Tibial artery (tissue), 4 donors: ENCODE results near the gene EFS.
"Not testable (repeated sequence)": the region's sequence is repeated elsewhere in the genome, so short reads cannot be mapped to it uniquely, and the experiment has no call there.

Source experiments
- DNase-seq, 2 donors: peaks; one replicate each; pipeline ENCODE4 v3.0.0-alpha.2; 2019
- H3K27ac ChIP-seq, 2 donors: fragments of 200-600 bp; sonication (generic) in 1 of 2; 1 replicate in 1 of 2; 2 replicates in 1 of 2; pipeline ENCODE4 v1.5.1; 2018 to 2019; ENCODE audit warnings: mild to moderate bottlenecking in 1 of 2
- H3K27me3 ChIP-seq, 2 donors: fragments of 200-600 bp; sonication (generic) in 1 of 2; one replicate each; pipeline versions ENCODE4 v1.5.1 to v1.6.0; 2016 to 2019
- H3K36me3 ChIP-seq, 3 donors: fragments of 200-600 bp; sonication (generic) in 2 of 3; one replicate each; pipeline ENCODE4 v1.5.1; 2016 to 2019; ENCODE audit warnings: mild to moderate bottlenecking in 2 of 3
- H3K4me1 ChIP-seq, 4 donors: fragments of 200-600 bp; sonication (generic) in 2 of 4; 1 replicate in 3 of 4; 2 replicates in 1 of 4; pipeline ENCODE4 v1.5.1; 2016 to 2019
- H3K4me3 ChIP-seq, 2 donors: fragments of 200-600 bp; sonication (generic) in 1 of 2; 1 replicate in 1 of 2; 2 replicates in 1 of 2; pipeline ENCODE4 v1.5.1; 2018 to 2019; ENCODE audit warnings: mild to moderate bottlenecking in 2 of 2
- H3K9me3 ChIP-seq, 3 donors: fragments of 200-600 bp; sonication (generic) in 1 of 3; one replicate each; pipeline ENCODE4 v1.5.1; 2016 to 2019
- CTCF ChIP-seq, 2 experiments: fragments of 200-600 bp in 1 of 2; fragments of 450-650 bp in 1 of 2; IDR thresholded peaks; one replicate each; pipeline ENCODE4 v1.5.1; 2017 to 2019; ENCODE audit warnings: antibody characterized with exemption in 2 of 2, mild to moderate bottlenecking in 1 of 2, moderate library complexity in 1 of 2
- intact Hi-C: fragments of 100-400 bp; cut with DNase I; formaldehyde crosslinking; loops from one replicate; pipeline ENCODE4 v1.15.0; 2023; ENCODE audit warnings: low total_unique reads

EFS gene

GRCh38 chr14:23344481-23344880, 20.5 kb downstream of the EFS start:
- Histone ChIP-seq H3K9me3 (no peaks in the 10 kb centered on the region), H3K36me3 (peaks cover 0 to 30% (median 0%) of the 10 kb centered on the region in 3 donors), H3K27me3 (no peaks in the 10 kb centered on the region), H3K4me1 (no peaks in the 10 kb centered on the region), H3K27ac (no peak overlapping the region), H3K4me3 (no peak overlapping the region)
- DNase-seq: no peak
- no peak for TF ChIP-seq CTCF (IDR thresholded peaks at IDR 0.05)
- intact Hi-C loops: no loop called here

GRCh38 chr14:23339506-23340268, 25.3 kb downstream of the EFS start:
- Histone ChIP-seq H3K27me3 (no peaks in the 10 kb centered on the region), H3K4me1 (no peaks in the 10 kb centered on the region), H3K4me3 (no peak overlapping the region), H3K27ac (no peak overlapping the region), H3K9me3 (no peaks in the 10 kb centered on the region), H3K36me3 (no peaks in the 10 kb centered on the region)
- intact Hi-C loops: no loop called here
- no peak for TF ChIP-seq CTCF (IDR thresholded peaks at IDR 0.05)
- DNase-seq: no peak

- Histone ChIP-seq H3K4me3 (no peak overlapping the region), H3K27ac (no peak overlapping the region), H3K36me3 (no peaks in the 10 kb centered on the region), H3K9me3 (no peaks in the 10 kb centered on the region), H3K4me1 (no peaks in the 10 kb centered on the region), H3K27me3 (no peaks in the 10 kb centered on the region)
- intact Hi-C loops: no loop called here
- no peak for TF ChIP-seq CTCF (IDR thresholded peaks at IDR 0.05)
- no peak for DNase-seq
These were observed 29.3 kb downstream of the EFS start for GRCh38 chr14:23335623-23336022.

GRCh38 chr14:23327947-23328744, 36.8 kb downstream of the EFS start:
- H3K27ac ChIP-seq: no peak overlapping the region
- H3K27me3 ChIP-seq: no peaks in the 10 kb centered on the region
- peaks cover 24% of the 10 kb centered on the region in 3 donors for H3K36me3 ChIP-seq
- intact Hi-C loops: loop anchor here (2.0 to 10.0 kb wide), 4 partner anchors 53 to 227 kb away; partner anchors contain the start of genes NGDN, THTPA and ZFHX2
- H3K4me3 ChIP-seq: no peak overlapping the region
- H3K9me3 ChIP-seq: no peaks in the 10 kb centered on the region
- TF ChIP-seq CTCF (IDR thresholded peaks at IDR 0.05): peak; percentile 79 to 90
- peaks cover 0 to 9% (median 2%) of the 10 kb centered on the region in 4 donors for H3K4me1 ChIP-seq
- peak in 1 of 2 donors; percentile 67 for DNase-seq

- Histone ChIP-seq H3K9me3 (no peaks in the 10 kb centered on the region), H3K4me1 (peaks cover 0 to 19% (median 12%) of the 10 kb centered on the region in 4 donors), H3K4me3 (no peak overlapping the region), H3K27me3 (no peaks in the 10 kb centered on the region), H3K36me3 (peaks cover 25 to 28% (median 27%) of the 10 kb centered on the region in 3 donors), H3K27ac (no peak overlapping the region)
- intact Hi-C loops: loop anchor here (2.0 to 10.0 kb wide), 4 partner anchors 54 to 228 kb away; partner anchors contain the start of genes NGDN, THTPA and ZFHX2
- TF ChIP-seq CTCF (IDR thresholded peaks at IDR 0.05): no peak
- no peak for DNase-seq
These were observed 38.3 kb downstream of the EFS start for GRCh38 chr14:23326491-23327332.

- DNase-seq, H3K4me3 ChIP-seq, H3K27ac ChIP-seq, H3K27me3 ChIP-seq, H3K9me3 ChIP-seq: not testable (repeated sequence)
- intact Hi-C loops: loop anchor here (2.0 to 10.0 kb wide), 4 partner anchors 55 to 229 kb away; partner anchors contain the start of genes NGDN, THTPA and ZFHX2
- Histone ChIP-seq H3K4me1 (peaks cover 0 to 19% (median 12%) of the 10 kb centered on the region in 4 donors), H3K36me3 (peaks cover 25 to 28% (median 27%) of the 10 kb centered on the region in 3 donors)
These were observed 39.2 kb downstream of the EFS start for GRCh38 chr14:23325746-23326145.
